HG03064 (cell line): ENCODE data around the gene S100A2.
"Not testable (repeated sequence)": the region's sequence is repeated elsewhere in the genome, so short reads cannot be mapped to it uniquely, and the experiment has no call there.

Source experiments
- ATAC-seq: cut with Tn5 transposase; IDR thresholded peaks from one replicate; pipeline ENCODE4 v1.9.1; 2021; ENCODE audit warnings: low read depth; ENCODE audit not compliant: unreplicated experiment

The S100A2 gene

DNA sequence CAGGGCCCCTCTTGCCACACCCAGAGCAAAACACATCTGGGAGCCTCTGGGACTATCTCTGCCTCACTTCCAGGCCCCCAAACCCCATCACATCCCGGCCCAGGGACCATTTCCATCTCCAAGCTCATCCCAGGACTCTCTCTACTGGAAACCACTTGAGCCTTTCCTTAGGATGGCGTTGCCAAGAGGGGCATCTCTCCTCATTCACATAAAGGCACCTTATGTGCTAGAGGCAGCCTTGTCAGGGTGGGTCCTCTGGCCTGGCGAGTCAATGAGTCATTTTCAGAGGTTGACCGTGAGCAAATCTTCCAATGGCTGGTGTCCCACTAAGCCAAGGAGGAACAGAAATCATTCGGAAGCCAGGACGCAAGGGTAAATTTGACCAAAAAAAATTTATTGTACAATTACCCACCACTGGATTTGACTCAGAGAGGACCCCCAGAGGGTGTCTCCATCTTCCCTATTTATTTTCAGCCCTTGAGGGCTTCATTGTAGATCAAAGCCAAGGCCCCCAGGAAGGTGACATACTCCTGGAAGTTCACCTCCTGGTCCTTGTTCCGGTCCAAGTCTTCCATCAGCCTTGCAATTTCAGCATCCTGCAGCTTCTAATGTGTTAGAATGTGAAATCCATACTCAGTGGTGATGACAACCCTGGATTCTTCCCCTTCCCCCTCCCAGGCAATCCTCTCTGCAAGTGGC lies 31.3 kb downstream of the S100A2 start:
- no peak for ATAC-seq

DNA sequence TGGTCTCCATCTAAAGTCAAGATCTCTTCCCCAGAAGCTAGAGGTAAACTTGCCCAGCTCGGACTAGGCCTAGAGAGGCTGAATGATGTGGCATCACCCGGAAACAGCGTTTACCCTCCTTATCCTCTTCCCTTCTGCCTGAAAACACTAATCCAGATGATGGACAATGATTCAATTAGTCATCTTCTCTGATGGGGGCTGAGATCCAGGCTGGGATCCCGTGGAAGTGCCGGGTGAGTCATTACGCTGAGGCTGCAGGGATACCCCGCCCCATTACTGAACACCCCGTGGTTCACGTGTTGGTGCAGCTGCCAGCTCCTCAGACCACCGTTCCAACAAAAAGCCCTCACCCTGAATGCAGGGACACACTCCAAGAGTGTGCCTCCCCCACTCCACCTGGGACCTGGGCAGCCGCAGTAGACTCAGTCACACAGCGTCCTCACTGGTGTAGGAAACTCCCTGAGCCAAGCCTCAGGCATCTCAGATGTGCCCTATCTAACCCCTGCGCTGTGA lies 31.9 kb downstream of the S100A2 start:
- ATAC-seq, result no peak

- ATAC-seq, result no peak
Observed at GRCh38 chr1:153532769-153533599, 32.7 kb downstream of the S100A2 start.

- no peak for ATAC-seq
Observed at GRCh38 chr1:153532181-153532580, 33.5 kb downstream of the S100A2 start.

- no peak for ATAC-seq
Observed at GRCh38 chr1:153531638-153532037, 34.0 kb downstream of the S100A2 start.

- ATAC-seq, result no peak
Observed at GRCh38 chr1:153527683-153528040, 38.0 kb downstream of the S100A2 start.

DNA sequence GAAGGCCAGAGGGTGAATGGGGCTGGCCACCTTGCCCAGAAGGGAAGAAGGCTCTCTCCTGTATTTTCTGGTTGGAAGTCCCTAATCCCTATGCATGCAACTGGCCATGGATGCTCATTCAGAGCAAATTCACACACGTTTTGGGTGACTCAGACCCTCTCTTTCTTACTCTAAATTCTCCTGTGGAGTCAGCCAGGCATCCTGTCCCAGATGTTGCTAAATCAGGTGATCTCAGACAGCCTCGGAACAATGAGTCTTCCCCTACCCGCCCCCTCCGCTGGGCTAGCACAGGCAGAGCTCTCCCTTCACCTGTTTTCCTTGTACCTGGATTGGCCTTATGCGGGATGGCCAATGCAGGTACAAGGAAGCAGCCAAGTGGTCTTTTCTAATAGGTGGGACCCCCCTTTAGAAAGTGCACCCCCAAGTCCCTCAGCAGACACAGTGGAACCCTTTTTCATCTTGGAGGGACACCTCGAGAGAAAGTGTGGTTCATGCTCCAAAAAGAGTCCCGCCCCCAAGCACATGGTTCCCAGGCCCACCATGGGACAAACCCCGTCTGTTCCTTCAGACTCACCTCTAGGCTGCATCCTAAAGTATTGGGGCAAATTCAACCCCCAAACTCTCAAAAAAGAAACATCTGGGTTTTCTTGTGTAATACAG lies 38.5 kb downstream of the S100A2 start:
- no peak for ATAC-seq

- no peak for ATAC-seq
Observed at GRCh38 chr1:153526132-153526543, 39.5 kb downstream of the S100A2 start.

DNA sequence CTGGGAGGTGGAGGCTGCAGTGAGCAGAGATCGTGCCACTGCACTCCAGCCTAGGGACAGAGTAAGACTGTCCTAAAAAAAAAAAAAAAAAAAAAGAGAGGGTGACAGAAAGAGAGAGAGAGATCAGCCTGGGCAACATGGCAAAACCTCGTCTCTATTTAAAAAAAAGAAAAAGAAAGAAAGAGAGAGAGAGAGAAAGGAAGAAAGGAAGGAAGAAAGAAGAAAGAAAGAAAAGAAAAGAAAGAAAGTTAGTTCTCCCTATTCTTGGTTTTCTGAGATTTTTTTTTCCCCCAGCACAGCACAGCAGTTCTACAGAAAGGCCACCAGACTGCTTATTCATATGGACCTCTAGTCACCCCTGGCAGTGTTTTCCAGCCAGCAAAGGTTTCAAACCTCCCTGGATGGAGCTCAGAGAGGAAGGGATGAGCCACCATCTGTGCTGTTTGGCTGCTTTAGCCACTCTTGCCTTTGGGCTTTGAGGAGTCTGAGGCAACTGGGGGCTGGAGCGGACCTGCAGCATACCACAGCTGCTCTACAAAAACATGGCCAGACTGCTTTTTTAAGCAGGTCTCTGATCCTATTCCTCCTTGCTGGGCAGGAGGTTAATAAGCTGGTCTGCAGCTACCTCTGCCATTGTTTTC lies 40.4 kb downstream of the S100A2 start:
- ATAC-seq, result no peak

GRCh38 chr1:153522353-153523048 lies 43.1 kb downstream of the S100A2 start:
- ATAC-seq, result not testable (repeated sequence)

DNA sequence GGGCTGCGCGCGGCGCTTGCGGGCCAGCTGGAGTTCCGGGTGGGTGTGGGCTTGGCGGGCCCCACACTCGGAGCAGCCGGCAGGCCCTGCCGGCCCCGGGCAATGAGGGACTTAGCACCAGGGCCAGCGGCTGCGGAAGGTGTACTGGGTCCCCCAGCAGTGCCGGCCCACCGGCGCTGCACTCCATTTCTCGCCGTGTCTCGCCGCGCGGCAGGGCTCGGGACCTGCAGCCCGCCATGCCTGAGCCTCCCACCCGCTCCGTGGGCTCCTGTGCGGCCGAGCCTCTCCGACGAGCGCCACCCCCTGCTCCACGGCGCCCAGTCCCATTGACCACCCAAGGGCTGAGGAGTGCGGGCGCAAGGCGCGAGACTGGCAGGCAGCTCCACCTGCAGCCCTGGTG lies 43.8 kb downstream of the S100A2 start:
- ATAC-seq, result not testable (repeated sequence)

DNA sequence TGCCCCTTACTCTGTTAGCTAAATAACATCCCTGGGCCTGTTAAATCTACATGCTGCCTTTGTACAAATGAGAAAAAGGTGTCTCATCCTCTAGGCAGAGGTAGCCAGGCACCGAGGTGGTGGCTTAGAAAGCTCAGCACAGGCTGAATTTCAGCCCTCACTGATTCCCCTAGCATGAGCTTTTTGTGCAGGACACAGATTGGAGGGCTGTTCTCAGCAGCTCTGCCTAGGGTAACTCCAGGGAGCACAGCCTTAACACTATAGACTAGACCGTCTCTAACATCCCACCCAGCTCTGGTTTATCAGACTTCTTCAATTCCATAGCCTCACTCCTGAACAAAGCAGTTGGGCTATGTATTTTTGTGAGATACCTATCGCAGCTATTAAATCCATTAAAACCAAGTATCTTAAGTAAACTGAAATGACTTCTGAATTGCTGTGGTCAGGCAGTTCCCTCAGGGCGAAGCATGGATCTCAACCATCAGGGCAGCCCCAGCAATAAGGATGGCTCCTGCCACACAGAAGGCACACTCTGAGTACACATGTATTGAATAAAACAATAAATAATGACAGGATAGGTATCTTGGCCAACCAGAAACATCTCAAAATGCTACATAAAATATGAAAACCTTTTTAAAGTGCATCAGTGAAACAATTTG lies 44.7 kb downstream of the S100A2 start:
- ATAC-seq, result no peak

- ATAC-seq, result not testable (repeated sequence)
Observed at GRCh38 chr1:153520137-153520691, 45.4 kb downstream of the S100A2 start.

GRCh38 chr1:153519242-153519641 lies 46.4 kb downstream of the S100A2 start:
- ATAC-seq, result no peak

DNA sequence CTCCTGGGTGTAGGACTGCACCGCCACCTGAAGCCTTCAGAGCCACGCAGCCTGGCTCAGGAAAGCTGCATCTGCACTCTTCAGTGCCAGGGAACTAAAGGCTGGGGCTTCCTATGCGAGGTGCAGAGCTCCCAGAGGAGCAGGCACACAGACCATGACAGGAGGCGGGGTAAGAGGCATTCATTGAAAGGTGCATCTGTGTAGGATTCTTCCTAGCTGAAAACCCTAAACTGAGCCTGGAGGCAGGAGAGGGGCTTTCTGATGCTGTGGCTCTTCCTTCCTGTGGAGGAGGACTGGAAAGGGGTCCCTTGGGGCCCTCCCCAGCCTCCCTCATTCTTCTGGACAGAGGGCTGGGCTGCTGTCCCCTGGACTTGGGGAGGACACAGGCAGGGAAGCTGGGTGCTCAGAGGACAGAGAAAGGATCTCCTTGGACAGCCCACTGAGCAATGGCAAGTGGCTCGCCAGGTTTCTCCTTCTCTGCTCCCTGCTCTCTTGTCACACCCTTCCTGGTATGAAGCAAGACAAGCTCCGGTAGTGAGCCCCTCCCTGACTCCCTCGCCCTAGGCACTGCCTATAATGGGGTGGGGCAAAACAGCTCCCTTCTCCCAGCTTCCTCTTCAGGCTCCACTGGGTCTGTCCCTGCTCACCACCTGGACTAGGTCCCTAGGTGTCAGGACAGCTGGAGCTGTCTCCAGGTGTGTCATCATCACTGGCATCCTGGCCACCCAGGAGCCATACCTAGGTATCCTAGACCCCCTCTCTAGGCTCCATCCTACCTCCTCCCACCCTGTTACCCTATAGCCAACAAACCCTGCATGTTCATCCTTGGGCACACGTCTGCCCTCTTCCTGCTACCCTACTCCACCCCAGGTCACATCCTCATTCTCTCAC lies 49.9 kb downstream of the S100A2 start:
- ATAC-seq, result no peak

- no peak for ATAC-seq
Observed at GRCh38 chr1:153513666-153514065, 52.0 kb downstream of the S100A2 start.

- no peak for ATAC-seq
Observed at GRCh38 chr1:153513023-153513422, 52.6 kb downstream of the S100A2 start.
